A549 (cell line): ENCODE measurements around the gene CREB5. TPM values are rescaled to one million over a fixed set of nuclear protein-coding genes. Genes with fewer than 3 reads are reported as not detected.

Experiments used
- ATAC-seq, 2 experiments: fragments of 200-7000 bp in 1 of 2; fragments of >200 bp in 1 of 2; cut with Nextera tagmentation in 1 of 2; cut with Tn5 transposase in 1 of 2; 3 replicates each; pipeline versions ENCODE4 v1.8.0 to v1.9.1; 2018 to 2020; ENCODE audit warnings: mild to moderate bottlenecking in 1 of 2, moderate library complexity in 1 of 2
- CTCF ChIA-PET: fragments of 300-600 bp; sonication (Branson Sonifier 250); formaldehyde crosslinking; extraction: SDS; loops from one replicate; lab custom pipeline; 2021; ENCODE audit warnings: antibody characterized with exemption, inconsistent platforms; lab: Yijun Ruan, JAX
- POLR2A ChIA-PET: fragments of 350-600 bp; formaldehyde crosslinking; extraction: SDS; loops from one replicate; lab custom pipeline; 2021; ENCODE audit warnings: antibody characterized with exemption, inconsistent platforms; lab: Yijun Ruan, JAX
- DNase-seq, 2 experiments: peaks; one replicate each; pipeline versions ENCODE4 v3.0.0 to v3.0.0-alpha.2; 2011 to 2016; ENCODE audit warnings: low read depth in 1 of 2, low spot score in 1 of 2
- FAIRE-seq: peaks from 2 replicates; lab custom pipeline; 2011; peaks lifted over from hg19 to GRCh38; lab: Jason Lieb, UNC
- H3K27ac ChIP-seq, 2 experiments: fragments of >200 bp; sonication (Bioruptor Twin); formaldehyde crosslinking; 3 replicates each; pipeline ENCODE4 v1.5.1; 2016 to 2017
- H3K4me1 ChIP-seq: fragments of >200 bp; sonication (Bioruptor Twin); formaldehyde crosslinking; 3 replicates; pipeline ENCODE4 v1.6.1; 2016
- H3K4me2 ChIP-seq: fragments of >200 bp; sonication (Bioruptor Twin); formaldehyde crosslinking; 3 replicates; pipeline ENCODE4 v1.6.1; 2016
- H3K4me3 ChIP-seq: fragments of >200 bp; sonication (Bioruptor Twin); formaldehyde crosslinking; 3 replicates; pipeline ENCODE4 v1.5.1; 2016
- H3K9me3 ChIP-seq: fragments of >200 bp; sonication (Bioruptor Twin); formaldehyde crosslinking; 3 replicates; pipeline ENCODE4 v1.6.1; 2016
- CBX8 ChIP-seq: fragments of 200-600 bp; sonication (generic); IDR thresholded peaks from 2 replicates; pipeline ENCODE4 v1.6.1; 2016
- CHD4 ChIP-seq: fragments of 200-600 bp; sonication (generic); IDR thresholded peaks from 2 replicates; pipeline ENCODE4 v1.6.1; 2016; ENCODE audit warnings: antibody characterized with exemption, mild to moderate bottlenecking, borderline replicate concordance
- EHF ChIP-seq: fragments of 250-450 bp; sonication (Bioruptor Pico); IDR thresholded peaks from 2 replicates; pipeline ENCODE4 v1.5.0; 2020; ENCODE audit warnings: mild to moderate bottlenecking
- EHMT2 ChIP-seq: fragments of 200-600 bp; sonication (generic); IDR thresholded peaks from 2 replicates; pipeline ENCODE4 v1.6.1; 2016; ENCODE audit warnings: antibody characterized with exemption, low read depth, mild to moderate bottlenecking, moderate library complexity
- ELK1 ChIP-seq: fragments of 150-350 bp; IDR thresholded peaks from 2 replicates; pipeline ENCODE4 v1.6.1; 2014; ENCODE audit warnings: low read depth, mild to moderate bottlenecking, low read length
- FOSL2 ChIP-seq, 2 experiments: fragments of 450-650 bp in 1 of 2; fragments of >200 bp in 1 of 2; sonication (Bioruptor Twin) in 1 of 2; formaldehyde crosslinking; IDR thresholded peaks; 2 replicates each; pipeline versions ENCODE4 v1.5.0 to v1.6.1; 2016 to 2020; ENCODE audit warnings: mild to moderate bottlenecking in 1 of 2, moderate library complexity in 1 of 2
- GATA3 ChIP-seq: IDR thresholded peaks from 2 replicates; pipeline ENCODE4 v1.6.1; 2012; ENCODE audit warnings: borderline replicate concordance
- HOXB13 ChIP-seq: fragments of 250-450 bp; sonication (Bioruptor Pico); IDR thresholded peaks from 2 replicates; pipeline ENCODE4 v1.5.0; 2020; ENCODE audit warnings: low read depth, mild to moderate bottlenecking, moderate library complexity
- HOXB5 ChIP-seq: fragments of 250-450 bp; sonication (Bioruptor Pico); IDR thresholded peaks from 2 replicates; pipeline ENCODE4 v1.5.0; 2020; ENCODE audit warnings: mild to moderate bottlenecking, moderate library complexity
- JUNB ChIP-seq: fragments of >200 bp; sonication (Bioruptor Twin); formaldehyde crosslinking; IDR thresholded peaks from 2 replicates; pipeline ENCODE4 v1.6.1; 2016
- KDM5A ChIP-seq: fragments of 200-600 bp; sonication (generic); IDR thresholded peaks from 2 replicates; pipeline ENCODE4 v1.6.1; 2016; ENCODE audit warnings: antibody characterized with exemption, mild to moderate bottlenecking
- MAZ ChIP-seq: fragments of 150-350 bp; IDR thresholded peaks from 2 replicates; pipeline ENCODE4 v1.6.1; 2014; ENCODE audit warnings: antibody characterized with exemption, low read depth, low read length, borderline replicate concordance
- MYC ChIP-seq: IDR thresholded peaks from 2 replicates; pipeline ENCODE4 v1.6.1; 2012; ENCODE audit warnings: mild to moderate bottlenecking, inconsistent platforms, low read length, improper control_type of control experiment, borderline replicate concordance
- PBX3 ChIP-seq: IDR thresholded peaks from 2 replicates; pipeline ENCODE4 v1.6.1; 2012
- PHF8 ChIP-seq: fragments of 200-600 bp; sonication (generic); IDR thresholded peaks from 2 replicates; pipeline ENCODE4 v1.6.1; 2016; ENCODE audit warnings: low read depth, mild to moderate bottlenecking, antibody characterized with exemption, moderate library complexity, borderline replicate concordance
- REST ChIP-seq: fragments of 200-600 bp; sonication (generic); IDR thresholded peaks from 2 replicates; pipeline ENCODE4 v1.6.1; 2016; ENCODE audit warnings: antibody characterized with exemption, mild to moderate bottlenecking, moderate library complexity
- RFX5 ChIP-seq: fragments of 450-650 bp; IDR thresholded peaks from 2 replicates; pipeline ENCODE4 v1.7.1; 2014; ENCODE audit warnings: antibody characterized with exemption, mild to moderate bottlenecking, moderate library complexity
- TP53 ChIP-seq: fragments of 250-450 bp; sonication (Bioruptor Pico); IDR thresholded peaks from 2 replicates; pipeline ENCODE4 v1.5.0; 2021; ENCODE audit warnings: mild to moderate bottlenecking, moderate library complexity
- USF2 ChIP-seq: fragments of 450-650 bp; IDR thresholded peaks from 2 replicates; pipeline ENCODE4 v1.6.1; 2014; ENCODE audit warnings: antibody characterized with exemption
- ZC3H11A ChIP-seq: fragments of 450-650 bp; IDR thresholded peaks from 2 replicates; pipeline ENCODE4 v1.6.1; 2014; ENCODE audit warnings: antibody characterized with exemption, mild to moderate bottlenecking
- ZFP36 ChIP-seq: fragments of 450-650 bp; IDR thresholded peaks from 2 replicates; pipeline ENCODE4 v1.6.1; 2014; ENCODE audit warnings: borderline replicate concordance; ENCODE audit not compliant: partially characterized antibody
- ZNF302 ChIP-seq: fragments of 250-450 bp; sonication (Bioruptor Pico); IDR thresholded peaks from 2 replicates; pipeline ENCODE4 v1.9.0; 2021; ENCODE audit warnings: inconsistent platforms, mild to moderate bottlenecking, moderate library complexity
- ZSCAN20 ChIP-seq: fragments of 250-450 bp; sonication (Bioruptor Pico); IDR thresholded peaks from 2 replicates; pipeline ENCODE4 v1.8.0; 2022; ENCODE audit warnings: mild to moderate bottlenecking, moderate library complexity
- WGBS: methylation state at CpG from one replicate; pipeline ENCODE4 v1.1.6; 2017; ENCODE audit errors: missing lambda C conversion rate; 5-methylcytosine and 5-hydroxymethylcytosine counted together
- polyA plus RNA-seq, 4 experiments: library from polyadenylated mRNA; depleted of rRNA in 3 of 4; stranded (reverse); fragments of >200 nt; fragmentation: RNase III in 1 of 4; extraction: RNeasy Plus Mini Kit Qiagen cat#74134 plus additional on column Dnase treatment in 1 of 4; gene quantifications; 2 replicates in 3 of 4; 3 replicates in 1 of 4; pipeline ENCODE4 v1.2.3, GENCODE V29; 2011 to 2017

Gene CREB5
- polyA plus RNA-seq, 2 of the 4 experiments (the other 2 are of a cell fraction), result 0.61 to 1.5 TPM

GRCh38 chr7:28556671-28557070, 144.4 kb downstream of the CREB5 start (continued):
- no peak for TF ChIP-seq EHF (CRISPR knock-in tag)
- no peak for TF ChIP-seq RFX5
- TF ChIP-seq GATA3, result no peak
- no peak for TF ChIP-seq CBX8
- no peak for TF ChIP-seq EHMT2
- no peak for TF ChIP-seq MAZ
- TF ChIP-seq, all 56 proteins: peak for 0

GRCh38 chr7:28558236-28558635, 145.9 kb downstream of the CREB5 start:
- no peaks in the 10 kb centered on the region for H3K9me3 ChIP-seq
- no peak overlapping the region for H3K4me2 ChIP-seq
- ChIA-PET POLR2A (no interaction called here), CTCF (no interaction called here)
- no peak for ATAC-seq
- DNase-seq, result no peak
- WGBS, result 11% methylated on average over 1 of the region's 1 CpG
- no peak for FAIRE-seq
- H3K4me1 ChIP-seq, result no peaks in the 10 kb centered on the region
- TF ChIP-seq JUNB (no peak), FOSL2 (IDR thresholded peaks at IDR 0.05) (no peak), FOSL2 (CRISPR knock-in tag; IDR thresholded peaks at IDR 0.05) (no peak), CHD4 (no peak), EHMT2 (no peak), TP53 (no peak), KDM5A (no peak), ZC3H11A (no peak), USF2 (no peak), ELK1 (no peak), ZSCAN20 (CRISPR knock-in tag) (no peak), MAZ (no peak), HOXB5 (no peak), MYC (no peak), PHF8 (no peak), HOXB13 (CRISPR knock-in tag) (no peak), ZFP36 (no peak), ZNF302 (no peak), PBX3 (no peak), REST (no peak)
- no peak overlapping the region for H3K27ac ChIP-seq
- H3K4me3 ChIP-seq, result no peak overlapping the region
